ENCODE measurements around the gene ARL2BP.

ARL2BP gene

DNA sequence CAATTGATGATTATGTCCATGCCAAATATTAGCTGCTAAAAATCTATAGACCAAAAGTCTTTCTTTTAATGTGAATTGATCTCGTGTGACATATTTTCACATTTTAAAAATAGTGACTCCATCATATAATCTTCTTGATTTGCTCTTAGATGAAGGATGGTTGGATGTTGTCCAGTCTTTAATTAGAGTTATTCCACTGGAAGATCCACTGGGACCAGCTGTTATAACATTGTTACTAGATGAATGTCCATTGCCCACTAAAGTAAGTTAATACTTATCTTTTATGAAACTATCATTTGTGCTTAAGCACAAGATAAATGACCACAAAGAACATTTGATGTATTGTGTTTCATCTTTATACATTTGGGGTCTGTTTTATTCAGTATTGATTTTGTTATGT, 36.1 kb upstream of the ARL2BP start:
- no peak overlapping the region for H3K27ac ChIP-seq
- TF ChIP-seq, protein P1, sequence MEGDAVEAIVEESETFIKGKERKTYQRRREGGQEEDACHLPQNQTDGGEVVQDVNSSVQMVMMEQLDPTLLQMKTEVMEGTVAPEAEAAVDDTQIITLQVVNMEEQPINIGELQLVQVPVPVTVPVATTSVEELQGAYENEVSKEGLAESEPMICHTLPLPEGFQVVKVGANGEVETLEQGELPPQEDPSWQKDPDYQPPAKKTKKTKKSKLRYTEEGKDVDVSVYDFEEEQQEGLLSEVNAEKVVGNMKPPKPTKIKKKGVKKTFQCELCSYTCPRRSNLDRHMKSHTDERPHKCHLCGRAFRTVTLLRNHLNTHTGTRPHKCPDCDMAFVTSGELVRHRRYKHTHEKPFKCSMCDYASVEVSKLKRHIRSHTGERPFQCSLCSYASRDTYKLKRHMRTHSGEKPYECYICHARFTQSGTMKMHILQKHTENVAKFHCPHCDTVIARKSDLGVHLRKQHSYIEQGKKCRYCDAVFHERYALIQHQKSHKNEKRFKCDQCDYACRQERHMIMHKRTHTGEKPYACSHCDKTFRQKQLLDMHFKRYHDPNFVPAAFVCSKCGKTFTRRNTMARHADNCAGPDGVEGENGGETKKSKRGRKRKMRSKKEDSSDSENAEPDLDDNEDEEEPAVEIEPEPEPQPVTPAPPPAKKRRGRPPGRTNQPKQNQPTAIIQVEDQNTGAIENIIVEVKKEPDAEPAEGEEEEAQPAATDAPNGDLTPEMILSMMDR (conservative IDR thresholded peaks at IDR 0.05) = no peak

DNA sequence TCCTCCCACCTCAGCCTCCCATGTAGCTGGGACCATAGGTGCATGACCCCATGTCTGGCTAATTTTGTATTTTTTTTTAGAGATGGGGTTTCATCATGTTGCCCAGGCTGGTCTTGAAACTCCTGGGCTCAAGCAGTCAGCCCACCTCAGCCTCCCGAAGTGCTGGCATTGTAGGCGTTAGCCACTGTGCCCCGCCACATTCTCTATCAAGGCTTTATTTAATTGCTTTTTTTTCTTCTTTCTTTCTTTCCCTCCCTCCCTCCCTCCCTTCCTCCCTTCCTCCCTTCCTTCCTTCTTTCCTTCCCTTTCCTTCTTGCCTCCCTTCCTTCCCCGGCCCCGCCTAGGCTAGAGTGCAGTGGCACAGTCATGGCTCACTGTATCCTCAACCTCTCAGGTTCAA, 35.3 kb upstream of the ARL2BP start:
- no peak overlapping the region for H3K27ac ChIP-seq

DNA sequence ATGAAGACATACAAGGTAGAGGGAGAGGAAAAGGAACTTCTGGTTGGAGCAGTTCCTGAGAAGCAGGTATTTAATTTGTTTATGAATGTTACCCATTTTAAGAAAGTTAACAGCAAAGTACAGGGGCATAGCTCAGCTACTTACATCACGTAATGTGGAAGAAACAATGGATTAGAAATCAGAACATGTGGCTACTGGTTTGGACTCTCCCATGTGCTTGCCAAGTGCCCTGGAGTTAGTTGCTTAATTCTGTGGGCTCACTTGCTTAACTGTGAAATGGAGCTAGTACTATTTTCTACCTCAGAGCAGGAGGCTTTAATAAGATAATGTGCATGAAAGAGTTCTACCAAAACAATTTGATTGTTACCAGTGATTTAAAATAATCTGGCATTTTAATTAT, 31.6 kb upstream of the ARL2BP start:
- TF ChIP-seq, protein P1 (conservative IDR thresholded peaks at IDR 0.05) = no peak
- no peak overlapping the region for H3K27ac ChIP-seq

More for the DNA sequence above, 35.3 kb upstream of the ARL2BP start:
- TF ChIP-seq, protein P1 (conservative IDR thresholded peaks at IDR 0.05) = no peak

DNA sequence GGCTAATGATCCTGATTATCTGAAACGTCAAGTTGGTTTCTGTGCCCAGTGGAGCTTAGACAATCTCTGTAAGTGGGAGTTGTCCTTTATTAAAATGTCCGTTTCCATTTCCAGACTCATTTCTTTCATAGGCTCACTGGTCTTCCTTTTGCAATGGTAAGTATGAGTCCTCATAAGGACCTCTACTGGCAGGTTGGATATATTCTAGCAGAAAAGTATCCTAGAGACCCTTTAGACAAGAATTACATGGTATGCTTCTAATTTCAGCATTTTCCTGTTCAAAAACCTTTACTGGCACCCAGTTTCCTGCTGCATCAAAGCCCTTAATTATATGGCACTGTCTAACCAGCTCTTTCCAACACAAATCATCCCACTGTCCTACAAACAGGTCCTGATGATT, 28.1 kb upstream of the ARL2BP start:
- no peak overlapping the region for H3K27ac ChIP-seq
- TF ChIP-seq, protein P1 (conservative IDR thresholded peaks at IDR 0.05) = no peak

DNA sequence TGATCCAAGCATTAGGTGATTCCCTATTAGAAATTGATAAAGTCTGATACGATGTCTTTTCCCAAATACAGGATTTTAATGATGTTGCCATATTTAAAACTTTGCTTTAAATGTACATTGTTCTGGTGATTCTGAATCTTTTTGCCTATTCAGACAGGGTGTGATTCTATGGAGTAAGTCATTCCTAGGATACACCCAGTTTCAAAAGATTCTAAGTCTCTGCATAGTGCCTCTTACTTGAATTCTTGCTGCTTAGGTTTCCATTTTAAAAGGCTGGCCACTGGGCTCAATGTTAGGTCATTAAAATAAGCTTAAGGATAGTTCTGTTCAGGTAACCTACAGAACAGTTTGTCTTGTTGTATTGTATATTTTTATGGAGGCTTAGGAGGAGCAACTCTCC, 22.0 kb upstream of the ARL2BP start:
- no peak overlapping the region for H3K27ac ChIP-seq
- TF ChIP-seq, protein P1 (conservative IDR thresholded peaks at IDR 0.05) = no peak

DNA sequence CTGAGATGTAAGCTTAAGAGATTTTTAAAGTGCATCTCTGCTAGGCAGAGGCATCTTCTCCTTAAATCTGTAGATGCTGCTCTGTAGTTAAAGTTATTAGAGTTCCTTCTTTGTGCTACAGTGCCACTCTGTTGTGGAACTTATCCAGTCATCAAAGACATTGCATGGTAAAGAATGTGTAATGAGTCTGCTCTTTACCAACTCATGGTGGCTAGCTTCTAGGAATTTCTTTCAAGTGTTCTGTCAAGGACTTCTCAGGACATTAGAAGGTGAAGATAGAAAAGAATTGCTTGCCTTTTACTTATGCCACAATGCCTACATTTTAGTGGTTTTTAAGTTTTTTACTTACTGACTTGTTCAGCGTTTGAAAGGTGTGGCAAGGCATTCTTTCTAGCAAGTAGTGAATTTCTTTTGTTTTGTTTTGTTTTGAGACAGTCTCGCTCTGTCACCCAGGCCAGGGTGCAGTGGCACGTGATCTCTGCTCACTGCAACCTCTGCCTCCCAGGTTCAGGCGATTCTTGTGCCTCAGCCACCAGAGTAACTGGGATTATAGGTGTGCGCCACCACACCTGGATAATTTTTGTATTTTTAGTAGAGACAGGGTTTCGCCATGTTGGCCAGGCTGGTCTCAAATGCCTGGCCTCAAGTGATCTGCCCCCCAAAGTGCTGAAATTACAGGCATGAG, 20.3 kb upstream of the ARL2BP start:
- TF ChIP-seq, protein P1 (conservative IDR thresholded peaks at IDR 0.05) = no peak
- H3K27ac ChIP-seq = no peak overlapping the region

DNA sequence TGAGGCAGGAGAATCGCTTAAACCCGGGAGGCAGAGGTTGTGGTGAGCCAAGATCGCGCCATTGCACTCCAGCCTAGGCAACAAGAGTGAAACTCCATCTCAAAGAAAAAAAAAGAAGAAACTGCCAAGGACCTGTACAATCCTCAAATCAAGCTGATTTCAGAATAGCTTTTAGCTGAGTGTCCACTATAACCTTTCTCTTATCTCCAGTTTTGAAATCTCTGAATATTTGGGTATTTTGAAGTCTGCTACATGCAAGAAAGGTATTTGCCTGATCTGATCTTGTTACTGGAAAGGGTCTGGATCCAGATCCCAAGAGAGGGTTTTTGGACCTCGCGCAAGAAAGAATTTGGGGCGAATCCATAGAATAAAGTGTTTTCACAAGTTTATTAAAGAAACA, 19.1 kb upstream of the ARL2BP start:
- TF ChIP-seq, protein P1 (conservative IDR thresholded peaks at IDR 0.05) = no peak
- H3K27ac ChIP-seq = no peak overlapping the region
